ENCODE measurements around the gene RPP25. TPM values are rescaled to one million over a fixed set of nuclear protein-coding genes. Genes with fewer than 3 reads are reported as not detected.

Gene RPP25
- total RNA-seq, 1 experiment from 2014 or later, result 14.9 TPM

DNA sequence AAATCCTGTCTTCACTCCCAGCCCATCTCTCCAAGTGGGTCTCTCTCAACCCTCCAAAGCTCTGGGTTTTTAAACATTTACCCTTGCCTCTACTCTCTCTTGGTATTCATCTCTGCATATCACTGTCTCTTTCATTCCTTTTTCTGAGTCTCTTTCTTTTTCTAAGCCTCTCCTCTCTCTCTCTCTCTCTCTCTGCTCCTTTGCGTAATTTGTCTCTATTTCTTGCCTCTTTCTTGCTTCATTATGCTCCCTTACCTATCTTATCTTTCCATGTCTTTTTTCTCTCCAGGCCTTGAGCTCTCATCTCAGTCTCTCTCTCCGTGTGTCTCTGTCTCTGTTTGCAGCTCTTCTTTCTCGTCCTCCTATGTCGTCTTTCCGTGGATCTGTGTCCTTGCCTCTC, 38.1 kb upstream of the RPP25 start:
- no peak overlapping the region for H3K27ac Mint-ChIP-seq (ENCODE audit: unreplicated experiment)
- peaks cover 3% of the 10 kb centered on the region for H3K9me3 Mint-ChIP-seq (ENCODE audit: low read depth, unreplicated experiment)
- peaks cover 8% of the 10 kb centered on the region for H3K36me3 Mint-ChIP-seq (ENCODE audit: insufficient read depth, unreplicated experiment)
- no peak for DNase-seq
- no TSS peak for BruUV-seq (replicated peaks)
- peak overlapping the region; percentile 57 for H3K4me3 Mint-ChIP-seq (ENCODE audit: low read depth, unreplicated experiment)
- CTCF ChIA-PET, result interaction anchor here (1.0 to 1.9 kb wide), 6 partner anchors 17 to 93 kb away, joined by 3 to 6 read pairs (median 4); no protein-coding TSS in a partner anchor
- no peak for TF ChIP-seq CTCF (IDR thresholded peaks at IDR 0.05; ENCODE audit: unreplicated experiment)
- intact Hi-C loops (cut with micrococcal nuclease; ENCODE audit: unreplicated experiment), result no loop called here
- peaks cover 18% of the 10 kb centered on the region for H3K4me1 Mint-ChIP-seq (ENCODE audit: low read depth, unreplicated experiment)
- H3K27me3 Mint-ChIP-seq (ENCODE audit: unreplicated experiment), result peaks cover 86% of the 10 kb centered on the region

DNA sequence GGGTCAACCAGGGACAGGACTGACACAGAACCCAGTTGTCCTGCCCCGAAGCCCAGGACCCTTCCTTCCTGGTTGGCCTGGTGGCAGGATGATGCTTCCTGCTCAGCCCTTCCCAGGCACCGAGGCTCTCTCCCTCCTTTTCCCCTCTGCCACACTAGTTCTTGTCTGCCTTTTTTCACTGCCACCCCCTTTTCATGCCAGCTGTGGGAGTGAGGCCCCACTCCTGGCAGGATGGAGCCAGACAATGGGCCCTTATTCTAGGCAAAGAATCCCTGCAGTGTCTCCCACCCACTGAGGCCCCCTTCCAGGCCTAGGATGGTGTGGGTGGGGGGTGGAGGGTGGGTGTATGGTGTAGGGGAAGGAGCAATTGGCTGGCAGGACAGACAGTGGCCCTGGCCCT, 37.7 kb upstream of the RPP25 start:
- no TSS peak for BruUV-seq (replicated peaks)
- Mint-ChIP-seq H3K27me3 (ENCODE audit: unreplicated experiment) (peaks cover 86% of the 10 kb centered on the region), H3K4me3 (ENCODE audit: low read depth, unreplicated experiment) (no peak overlapping the region), H3K27ac (ENCODE audit: unreplicated experiment) (no peak overlapping the region), H3K9me3 (ENCODE audit: low read depth, unreplicated experiment) (peaks cover 3% of the 10 kb centered on the region), H3K36me3 (ENCODE audit: insufficient read depth, unreplicated experiment) (peaks cover 8% of the 10 kb centered on the region), H3K4me1 (ENCODE audit: low read depth, unreplicated experiment) (peaks cover 18% of the 10 kb centered on the region)
- intact Hi-C loops (cut with micrococcal nuclease; ENCODE audit: unreplicated experiment), result no loop called here
- no peak for TF ChIP-seq CTCF (IDR thresholded peaks at IDR 0.05; ENCODE audit: unreplicated experiment)
- CTCF ChIA-PET, result interaction anchor here (1.1 to 1.9 kb wide), 3 partner anchors 16 to 93 kb away, joined by 3 to 6 read pairs (median 4); no protein-coding TSS in a partner anchor
- DNase-seq, result no peak

- H3K4me3 Mint-ChIP-seq (ENCODE audit: low read depth, unreplicated experiment), result no peak overlapping the region
- CTCF ChIA-PET, result no interaction called here
- TF ChIP-seq CTCF (IDR thresholded peaks at IDR 0.05; ENCODE audit: unreplicated experiment), result no peak
- intact Hi-C loops (cut with micrococcal nuclease; ENCODE audit: unreplicated experiment), result no loop called here
- H3K36me3 Mint-ChIP-seq (ENCODE audit: insufficient read depth, unreplicated experiment), result peaks cover 8% of the 10 kb centered on the region
- DNase-seq, result no peak
- peaks cover 75% of the 10 kb centered on the region for H3K27me3 Mint-ChIP-seq (ENCODE audit: unreplicated experiment)
- peaks cover 3% of the 10 kb centered on the region for H3K9me3 Mint-ChIP-seq (ENCODE audit: low read depth, unreplicated experiment)
- BruUV-seq (replicated peaks), result no TSS peak
- H3K4me1 Mint-ChIP-seq (ENCODE audit: low read depth, unreplicated experiment), result peaks cover 18% of the 10 kb centered on the region
- no peak overlapping the region for H3K27ac Mint-ChIP-seq (ENCODE audit: unreplicated experiment)
Measured at GRCh38 chr15:74992619-74993018, 36.0 kb upstream of the RPP25 start.

GRCh38 chr15:74989527-74989926, 33.0 kb upstream of the RPP25 start:
- Mint-ChIP-seq H3K9me3 (ENCODE audit: low read depth, unreplicated experiment) (no peaks in the 10 kb centered on the region), H3K27me3 (ENCODE audit: unreplicated experiment) (peaks cover 67% of the 10 kb centered on the region), H3K4me3 (ENCODE audit: low read depth, unreplicated experiment) (no peak overlapping the region), H3K4me1 (ENCODE audit: low read depth, unreplicated experiment) (peaks cover 2% of the 10 kb centered on the region), H3K36me3 (ENCODE audit: insufficient read depth, unreplicated experiment) (no peaks in the 10 kb centered on the region), H3K27ac (ENCODE audit: unreplicated experiment) (no peak overlapping the region)
- CTCF ChIA-PET, result interaction anchor here (0.7 to 1.0 kb wide), 2 partner anchors 220 to 318 kb away, joined by 3 to 6 read pairs; no protein-coding TSS in a partner anchor
- no peak for DNase-seq
- TF ChIP-seq CTCF (IDR thresholded peaks at IDR 0.05; ENCODE audit: unreplicated experiment), result no peak
- no TSS peak for BruUV-seq (replicated peaks)
- intact Hi-C loops (cut with micrococcal nuclease; ENCODE audit: unreplicated experiment), result no loop called here

Data from Calu3 (cell line).